Measurements from ENCODE around the gene MAP4K3. TPM values are rescaled to one million over a fixed set of nuclear protein-coding genes. Genes with fewer than 3 reads are reported as not detected.
A peak's percentile ranks its signal among the peaks of the same experiment; 100 is the strongest.

Gene MAP4K3
- total RNA-seq, 1 donor from 2014 or later: 58.1 TPM

DNA sequence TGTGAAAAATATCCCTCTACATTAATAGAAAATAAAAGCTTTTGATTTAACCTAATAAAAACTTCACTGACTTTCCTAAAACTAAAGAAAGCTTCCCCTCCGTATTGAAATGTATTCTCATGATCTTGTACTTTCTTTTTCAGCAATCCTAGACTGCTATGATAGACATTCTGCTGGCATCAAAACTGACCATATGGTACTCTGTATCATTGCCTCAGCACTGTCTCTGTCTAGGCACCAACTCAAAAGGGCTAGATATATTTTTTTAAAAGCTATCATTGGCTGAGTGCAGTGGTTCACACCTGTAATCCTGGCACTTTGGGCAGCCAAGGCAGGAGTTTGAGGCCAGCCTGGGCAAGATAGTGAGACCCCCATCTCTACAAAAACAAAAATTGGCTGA, 226.2 kb downstream of the MAP4K3 start:
- H3K27me3 Mint-ChIP-seq (ENCODE audit: low read depth, unreplicated experiment): no peaks in the 10 kb centered on the region
- H3K27ac Mint-ChIP-seq (ENCODE audit: unreplicated experiment): no peak overlapping the region
- Histone ChIP-seq H3K4me3 (ENCODE audit: insufficient read depth, low read depth, low read length) (no peak overlapping the region), H3K27me3 (ENCODE audit: insufficient read depth, low read length) (no peaks in the 10 kb centered on the region), H2AFZ (ENCODE audit: low read depth, low read length) (no peak overlapping the region), H3K36me3 (ENCODE audit: insufficient read depth, low read length) (no peaks in the 10 kb centered on the region), H4K20me1 (ENCODE audit: insufficient read depth, low read length) (no peaks in the 10 kb centered on the region), H3K4me1 (ENCODE audit: insufficient read depth, low read length) (no peaks in the 10 kb centered on the region), H3K9ac (ENCODE audit: low read length) (no peak overlapping the region), H3K79me2 (ENCODE audit: insufficient read depth, low read length) (no peaks in the 10 kb centered on the region), H3K4me2 (ENCODE audit: low read length) (no peak overlapping the region), H3K27ac (ENCODE audit: low read depth, low read length) (no peak overlapping the region), H3K9me3 (ENCODE audit: insufficient read depth, low read depth, low read length) (no peaks in the 10 kb centered on the region)
- H3K9me3 Mint-ChIP-seq (ENCODE audit: unreplicated experiment): no peaks in the 10 kb centered on the region
- DNase-seq (ENCODE audit: low read depth) (no peak), FAIRE-seq (no peak)
- H3K36me3 Mint-ChIP-seq (ENCODE audit: low read depth, unreplicated experiment): peaks cover 3% of the 10 kb centered on the region
- no peaks in the 10 kb centered on the region for H3K4me1 Mint-ChIP-seq (ENCODE audit: low read depth, unreplicated experiment)
- H3K4me3 Mint-ChIP-seq (ENCODE audit: unreplicated experiment): no peak overlapping the region
- TF ChIP-seq, protein P1, sequence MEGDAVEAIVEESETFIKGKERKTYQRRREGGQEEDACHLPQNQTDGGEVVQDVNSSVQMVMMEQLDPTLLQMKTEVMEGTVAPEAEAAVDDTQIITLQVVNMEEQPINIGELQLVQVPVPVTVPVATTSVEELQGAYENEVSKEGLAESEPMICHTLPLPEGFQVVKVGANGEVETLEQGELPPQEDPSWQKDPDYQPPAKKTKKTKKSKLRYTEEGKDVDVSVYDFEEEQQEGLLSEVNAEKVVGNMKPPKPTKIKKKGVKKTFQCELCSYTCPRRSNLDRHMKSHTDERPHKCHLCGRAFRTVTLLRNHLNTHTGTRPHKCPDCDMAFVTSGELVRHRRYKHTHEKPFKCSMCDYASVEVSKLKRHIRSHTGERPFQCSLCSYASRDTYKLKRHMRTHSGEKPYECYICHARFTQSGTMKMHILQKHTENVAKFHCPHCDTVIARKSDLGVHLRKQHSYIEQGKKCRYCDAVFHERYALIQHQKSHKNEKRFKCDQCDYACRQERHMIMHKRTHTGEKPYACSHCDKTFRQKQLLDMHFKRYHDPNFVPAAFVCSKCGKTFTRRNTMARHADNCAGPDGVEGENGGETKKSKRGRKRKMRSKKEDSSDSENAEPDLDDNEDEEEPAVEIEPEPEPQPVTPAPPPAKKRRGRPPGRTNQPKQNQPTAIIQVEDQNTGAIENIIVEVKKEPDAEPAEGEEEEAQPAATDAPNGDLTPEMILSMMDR (IDR thresholded peaks at IDR 0.05; ENCODE audit: insufficient read depth, low read depth, low read length): no peak
- no peak for TF ChIP-seq EZH2 (IDR thresholded peaks at IDR 0.05; ENCODE audit: insufficient read depth, low read length)

DNA sequence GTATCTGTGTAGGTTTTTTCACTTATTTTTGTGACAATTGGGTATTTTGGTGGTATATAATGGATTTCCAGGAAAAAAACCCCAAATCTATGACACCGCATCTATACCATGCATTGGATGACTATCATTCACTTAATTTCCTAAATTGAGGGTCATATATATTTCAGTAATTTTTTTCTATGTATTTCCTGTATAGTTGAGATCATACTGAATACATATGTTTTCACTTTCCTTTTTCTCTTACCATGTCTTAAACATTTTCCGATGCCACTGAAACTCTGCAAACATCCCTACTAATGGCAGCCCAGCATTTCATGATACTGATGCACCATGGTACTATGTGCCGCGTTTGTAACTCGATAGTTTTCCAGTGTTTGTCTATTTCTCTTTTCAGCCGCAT, 233.7 kb downstream of the MAP4K3 start:
- H3K4me3 Mint-ChIP-seq (ENCODE audit: unreplicated experiment): no peak overlapping the region
- Histone ChIP-seq H3K9me3 (ENCODE audit: insufficient read depth, low read depth, low read length) (no peaks in the 10 kb centered on the region), H3K4me2 (ENCODE audit: low read length) (no peak overlapping the region), H3K27me3 (ENCODE audit: insufficient read depth, low read length) (no peaks in the 10 kb centered on the region), H3K36me3 (ENCODE audit: insufficient read depth, low read length) (no peaks in the 10 kb centered on the region), H2AFZ (ENCODE audit: low read depth, low read length) (no peak overlapping the region), H3K4me3 (ENCODE audit: insufficient read depth, low read depth, low read length) (no peak overlapping the region), H3K4me1 (ENCODE audit: insufficient read depth, low read length) (no peaks in the 10 kb centered on the region), H3K27ac (ENCODE audit: low read depth, low read length) (no peak overlapping the region), H3K79me2 (ENCODE audit: insufficient read depth, low read length) (no peaks in the 10 kb centered on the region), H4K20me1 (ENCODE audit: insufficient read depth, low read length) (no peaks in the 10 kb centered on the region), H3K9ac (ENCODE audit: low read length) (no peak overlapping the region)
- peaks cover 5% of the 10 kb centered on the region for H3K4me1 Mint-ChIP-seq (ENCODE audit: low read depth, unreplicated experiment)
- no peak for FAIRE-seq
- H3K27me3 Mint-ChIP-seq (ENCODE audit: low read depth, unreplicated experiment): no peaks in the 10 kb centered on the region
- DNase-seq (ENCODE audit: low read depth): no peak
- H3K27ac Mint-ChIP-seq (ENCODE audit: unreplicated experiment): no peak overlapping the region
- H3K9me3 Mint-ChIP-seq (ENCODE audit: unreplicated experiment): peaks cover 3% of the 10 kb centered on the region
- TF ChIP-seq, protein P1 (IDR thresholded peaks at IDR 0.05; ENCODE audit: insufficient read depth, low read depth, low read length): no peak
- TF ChIP-seq EZH2 (IDR thresholded peaks at IDR 0.05; ENCODE audit: insufficient read depth, low read length): no peak
- peaks cover 2% of the 10 kb centered on the region for H3K36me3 Mint-ChIP-seq (ENCODE audit: low read depth, unreplicated experiment)

GRCh38 chr2:39202639-39203369, 234.3 kb downstream of the MAP4K3 start:
- H3K4me1 Mint-ChIP-seq (ENCODE audit: low read depth, unreplicated experiment): peaks cover 5% of the 10 kb centered on the region
- FAIRE-seq (no peak), DNase-seq (ENCODE audit: low read depth) (peak; percentile 17)
- no peak overlapping the region for H3K4me3 ChIP-seq (ENCODE audit: insufficient read depth, low read depth, low read length)
- no peaks in the 10 kb centered on the region for H3K9me3 ChIP-seq (ENCODE audit: insufficient read depth, low read depth, low read length)
- no peaks in the 10 kb centered on the region for H3K27me3 ChIP-seq (ENCODE audit: insufficient read depth, low read length)
- no peak overlapping the region for H3K9ac ChIP-seq (ENCODE audit: low read length)
- H3K4me2 ChIP-seq (ENCODE audit: low read length): no peak overlapping the region
- no peak overlapping the region for H3K27ac ChIP-seq (ENCODE audit: low read depth, low read length)
- no peaks in the 10 kb centered on the region for H4K20me1 ChIP-seq (ENCODE audit: insufficient read depth, low read length)
- H3K36me3 ChIP-seq (ENCODE audit: insufficient read depth, low read length): no peaks in the 10 kb centered on the region
- no peak overlapping the region for H3K4me3 Mint-ChIP-seq (ENCODE audit: unreplicated experiment)
- H3K9me3 Mint-ChIP-seq (ENCODE audit: unreplicated experiment): peaks cover 3% of the 10 kb centered on the region
- no peak overlapping the region for H2AFZ ChIP-seq (ENCODE audit: low read depth, low read length)
- TF ChIP-seq, protein P1 (IDR thresholded peaks at IDR 0.05; ENCODE audit: insufficient read depth, low read depth, low read length): no peak
- no peak for TF ChIP-seq EZH2 (IDR thresholded peaks at IDR 0.05; ENCODE audit: insufficient read depth, low read length)
- peaks cover 2% of the 10 kb centered on the region for H3K36me3 Mint-ChIP-seq (ENCODE audit: low read depth, unreplicated experiment)
- no peak overlapping the region for H3K27ac Mint-ChIP-seq (ENCODE audit: unreplicated experiment)
- no peaks in the 10 kb centered on the region for H3K4me1 ChIP-seq (ENCODE audit: insufficient read depth, low read length)
- H3K27me3 Mint-ChIP-seq (ENCODE audit: low read depth, unreplicated experiment): no peaks in the 10 kb centered on the region
- no peaks in the 10 kb centered on the region for H3K79me2 ChIP-seq (ENCODE audit: insufficient read depth, low read length)

Data from astrocyte (in vitro differentiated cells and primary cell).